ENCODE results near the gene ABCD1.

DNA sequence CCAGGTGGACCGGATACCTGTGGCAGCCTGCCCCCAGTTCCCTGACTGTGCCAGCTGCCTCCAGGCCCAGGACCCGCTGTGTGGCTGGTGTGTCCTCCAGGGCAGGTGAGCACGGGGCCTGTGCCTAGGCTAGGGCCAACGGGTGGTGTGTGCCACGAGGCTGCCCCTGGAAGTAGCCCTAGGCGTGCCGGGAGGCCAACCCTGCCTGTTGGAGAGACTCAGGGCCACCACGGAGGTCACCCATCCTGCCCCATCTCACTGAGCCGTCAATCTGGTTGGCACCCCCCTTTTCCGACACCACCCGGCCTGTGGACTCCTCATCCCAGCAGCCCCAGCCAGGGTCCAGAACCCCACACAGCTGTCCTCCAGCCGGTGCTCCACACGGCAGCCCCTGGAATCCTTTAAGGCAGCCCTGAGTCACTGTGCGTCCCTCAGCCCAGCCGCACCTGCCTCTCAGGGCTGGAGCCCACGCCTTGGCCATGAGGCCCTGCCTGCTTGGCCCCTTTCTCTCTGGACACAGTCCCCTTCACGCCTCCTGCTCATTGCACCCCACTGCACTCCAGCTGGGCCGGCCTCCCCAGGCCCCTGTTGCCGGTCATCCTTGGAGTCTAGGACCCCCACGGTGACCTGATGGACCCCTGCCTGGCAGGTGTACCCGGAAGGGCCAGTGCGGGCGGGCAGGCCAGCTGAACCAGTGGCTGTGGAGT, 44.7 kb downstream of the ABCD1 start:
- TF ChIP-seq, protein P1, sequence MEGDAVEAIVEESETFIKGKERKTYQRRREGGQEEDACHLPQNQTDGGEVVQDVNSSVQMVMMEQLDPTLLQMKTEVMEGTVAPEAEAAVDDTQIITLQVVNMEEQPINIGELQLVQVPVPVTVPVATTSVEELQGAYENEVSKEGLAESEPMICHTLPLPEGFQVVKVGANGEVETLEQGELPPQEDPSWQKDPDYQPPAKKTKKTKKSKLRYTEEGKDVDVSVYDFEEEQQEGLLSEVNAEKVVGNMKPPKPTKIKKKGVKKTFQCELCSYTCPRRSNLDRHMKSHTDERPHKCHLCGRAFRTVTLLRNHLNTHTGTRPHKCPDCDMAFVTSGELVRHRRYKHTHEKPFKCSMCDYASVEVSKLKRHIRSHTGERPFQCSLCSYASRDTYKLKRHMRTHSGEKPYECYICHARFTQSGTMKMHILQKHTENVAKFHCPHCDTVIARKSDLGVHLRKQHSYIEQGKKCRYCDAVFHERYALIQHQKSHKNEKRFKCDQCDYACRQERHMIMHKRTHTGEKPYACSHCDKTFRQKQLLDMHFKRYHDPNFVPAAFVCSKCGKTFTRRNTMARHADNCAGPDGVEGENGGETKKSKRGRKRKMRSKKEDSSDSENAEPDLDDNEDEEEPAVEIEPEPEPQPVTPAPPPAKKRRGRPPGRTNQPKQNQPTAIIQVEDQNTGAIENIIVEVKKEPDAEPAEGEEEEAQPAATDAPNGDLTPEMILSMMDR (conservative IDR thresholded peaks at IDR 0.05): no peak
- TF ChIP-seq EZH2 (IDR thresholded peaks at IDR 0.05; ENCODE audit: low read depth): no peak

Data from PC-9 (cell line).